Measurements from ENCODE around the gene MBP. TPM values are rescaled to one million over a fixed set of nuclear protein-coding genes. Genes with fewer than 3 reads are reported as not detected.
A peak's percentile ranks its signal among the peaks of the same experiment; 100 is the strongest.
"Not testable (repeated sequence)": the region's sequence is repeated elsewhere in the genome, so short reads cannot be mapped to it uniquely, and the experiment has no call there.

Gene MBP
- total RNA-seq, 4 donors from 2014 or later, result 23.2 to 34.7 (median 28.2) TPM

- peak overlapping the region; percentile 20 to 25 for H3K4me3 ChIP-seq
- peaks cover 0 to 27% (median 9%) of the 10 kb centered on the region in 3 donors for H3K4me1 ChIP-seq
- WGBS, 2 donors (ENCODE audit: low coverage in 1 of 2), result 4 to 21% methylated on average over 3 to 4 of the region's 12 CpGs
- TF ChIP-seq POLR2AphosphoS5 (IDR thresholded peaks at IDR 0.05) (no peak), CTCF (IDR thresholded peaks at IDR 0.05) (no peak), POLR2A (IDR thresholded peaks at IDR 0.05) (no peak), EP300 (IDR thresholded peaks at IDR 0.05) (no peak)
- no peaks in the 10 kb centered on the region for H3K9me3 ChIP-seq
- H3K27me3 ChIP-seq, result no peaks in the 10 kb centered on the region
- H3K27ac ChIP-seq, result peak overlapping the region; percentile 21 to 70 (median 69)
- ATAC-seq, result peak; percentile 72
- H3K36me3 ChIP-seq, result peaks cover 0 to 72% of the 10 kb centered on the region in 2 donors
These were observed 178.9 kb downstream of the MBP start for GRCh38 chr18:76953583-76954233.

DNA sequence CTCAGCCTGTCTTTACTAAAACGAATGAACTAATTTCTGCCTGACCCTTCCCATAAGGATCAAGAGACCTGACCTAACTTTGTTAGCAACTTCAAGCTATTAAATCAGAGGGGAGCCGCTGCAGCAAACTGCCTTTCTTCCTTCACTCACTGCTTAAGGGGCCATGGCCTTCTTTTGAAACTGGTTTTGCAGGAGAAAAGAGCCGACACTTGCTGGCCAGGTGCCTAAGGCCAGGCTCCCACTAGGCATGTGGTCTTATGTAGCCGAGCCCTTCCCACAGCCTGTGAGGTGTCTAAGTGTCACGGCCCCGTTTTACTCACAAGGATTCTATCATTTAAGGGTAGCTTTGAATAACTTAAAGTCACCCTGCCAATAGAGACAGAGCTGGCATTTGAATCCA, 179.4 kb downstream of the MBP start:
- peak; percentile 23 for ATAC-seq
- TF ChIP-seq EP300 (IDR thresholded peaks at IDR 0.05) (no peak), CTCF (IDR thresholded peaks at IDR 0.05) (no peak), POLR2A (IDR thresholded peaks at IDR 0.05) (no peak), POLR2AphosphoS5 (IDR thresholded peaks at IDR 0.05) (no peak)
- 26 to 30% methylated on average over 3 to 5 of the region's 6 CpGs for WGBS, 2 donors (ENCODE audit: low coverage in 1 of 2)
- Histone ChIP-seq H3K4me1 (peaks cover 0 to 21% (median 9%) of the 10 kb centered on the region in 3 donors), H3K27ac (peak overlapping the region in 3 of 4 donors; percentile 68 to 70 (median 70)), H3K9me3 (no peaks in the 10 kb centered on the region), H3K4me3 (peak overlapping the region; percentile 20 to 25), H3K36me3 (peaks cover 0 to 72% of the 10 kb centered on the region in 2 donors), H3K27me3 (no peaks in the 10 kb centered on the region)

GRCh38 chr18:76952747-76953146, 179.8 kb downstream of the MBP start:
- Histone ChIP-seq H3K36me3 (peaks cover 0 to 72% of the 10 kb centered on the region in 2 donors), H3K27ac (peak overlapping the region in 3 of 4 donors; percentile 68 to 70 (median 70)), H3K4me3 (no peak overlapping the region), H3K27me3 (no peaks in the 10 kb centered on the region), H3K9me3 (no peaks in the 10 kb centered on the region), H3K4me1 (peaks cover 0 to 19% (median 9%) of the 10 kb centered on the region in 3 donors)
- TF ChIP-seq EP300 (IDR thresholded peaks at IDR 0.05) (no peak), POLR2A (IDR thresholded peaks at IDR 0.05) (no peak), POLR2AphosphoS5 (IDR thresholded peaks at IDR 0.05) (no peak)
- 63 to 91% methylated on average over 4 of the region's 4 CpGs for WGBS, 2 donors (ENCODE audit: low coverage in 1 of 2)
- ATAC-seq, result no peak

DNA sequence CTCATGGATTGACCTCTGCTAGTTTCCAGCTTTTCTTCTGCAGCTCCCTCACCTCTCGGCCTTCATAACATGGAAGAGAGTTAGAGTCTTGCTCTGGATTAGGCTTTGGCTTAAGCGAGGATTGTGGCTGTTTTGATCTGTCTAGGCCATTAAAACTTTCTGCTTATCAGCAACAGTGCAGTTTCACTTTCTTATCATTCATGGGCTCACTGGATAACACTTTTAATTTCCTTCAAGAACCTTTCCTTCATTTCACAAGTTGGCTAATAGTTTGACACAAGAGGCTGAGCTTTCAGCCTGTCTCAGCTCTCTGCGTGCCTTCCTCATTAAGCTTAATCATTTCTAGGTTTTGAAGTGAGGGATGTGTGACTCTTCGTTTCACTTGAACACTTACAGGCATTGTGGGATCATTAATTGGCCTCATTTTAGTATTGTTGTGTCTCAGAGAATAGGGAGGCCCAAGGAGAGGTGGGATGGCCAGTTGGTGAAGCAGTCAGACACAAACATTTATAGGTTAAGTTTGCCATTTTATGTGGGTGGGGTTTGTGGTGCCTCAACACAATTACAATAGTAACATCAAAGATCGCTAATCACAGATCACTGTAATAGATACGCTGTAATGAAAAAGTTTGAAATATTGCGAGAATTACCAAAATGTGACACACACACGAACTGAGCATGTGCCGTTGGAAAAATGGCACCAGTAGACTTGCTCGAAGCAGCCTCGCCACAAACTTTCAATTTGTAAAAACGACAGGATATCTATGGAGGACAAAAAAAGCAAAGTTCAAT, 180.9 kb downstream of the MBP start:
- peaks cover 0 to 72% of the 10 kb centered on the region in 2 donors for H3K36me3 ChIP-seq
- H3K4me1 ChIP-seq, result peaks cover 0 to 19% (median 9%) of the 10 kb centered on the region in 3 donors
- no peak for TF ChIP-seq EP300 (IDR thresholded peaks at IDR 0.05)
- TF ChIP-seq CTCF (IDR thresholded peaks at IDR 0.05), result no peak
- 90 to 96% methylated on average over 7 to 12 of the region's 12 CpGs for WGBS, 2 donors (ENCODE audit: low coverage in 1 of 2)
- H3K27me3 ChIP-seq, result no peaks in the 10 kb centered on the region
- no peaks in the 10 kb centered on the region for H3K9me3 ChIP-seq
- H3K27ac ChIP-seq, result no peak overlapping the region
- H3K4me3 ChIP-seq, result no peak overlapping the region
- ATAC-seq, result no peak

- Histone ChIP-seq H3K4me1 (peaks cover 0 to 9% (median 7%) of the 10 kb centered on the region in 3 donors), H3K27ac (no peak overlapping the region), H3K27me3 (no peaks in the 10 kb centered on the region), H3K36me3 (peaks cover 0 to 77% of the 10 kb centered on the region in 2 donors), H3K4me3 (no peak overlapping the region), H3K9me3 (no peaks in the 10 kb centered on the region)
- 74 to 83% methylated on average over 2 to 4 of the region's 8 CpGs for WGBS, 2 donors (ENCODE audit: low coverage in 1 of 2)
- no peak for TF ChIP-seq CTCF (IDR thresholded peaks at IDR 0.05)
- no peak for TF ChIP-seq EP300 (IDR thresholded peaks at IDR 0.05)
- no peak for TF ChIP-seq POLR2AphosphoS5 (IDR thresholded peaks at IDR 0.05)
- TF ChIP-seq POLR2A (IDR thresholded peaks at IDR 0.05), result no peak
- ATAC-seq, result no peak
These were observed 184.2 kb downstream of the MBP start for GRCh38 chr18:76948345-76948744.

DNA sequence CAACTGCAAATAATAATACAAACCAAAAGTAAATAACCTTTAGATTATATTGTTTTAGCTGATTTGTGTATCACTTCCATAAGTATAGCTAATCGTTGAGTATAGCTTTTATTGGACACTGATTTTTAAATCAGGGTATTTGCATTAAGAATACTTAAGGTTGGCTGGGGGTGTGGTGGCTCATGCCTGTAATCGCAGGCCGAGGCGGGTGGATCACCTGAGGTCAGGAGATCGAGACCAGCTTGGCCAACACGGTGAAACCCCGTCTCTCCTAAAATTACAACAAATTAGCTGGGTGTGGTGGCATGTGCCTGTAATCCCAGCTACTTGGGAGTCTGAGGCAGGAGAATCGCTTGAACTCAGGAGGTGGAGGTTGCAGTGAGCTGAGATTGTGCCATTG, 188.2 kb downstream of the MBP start:
- not testable (repeated sequence) for H3K9me3 ChIP-seq, H3K27ac ChIP-seq, H3K4me3 ChIP-seq, H3K27me3 ChIP-seq, H3K4me1 ChIP-seq, ATAC-seq
- peaks cover 0 to 61% of the 10 kb centered on the region in 2 donors for H3K36me3 ChIP-seq
- 90 to 99% methylated on average over 7 to 8 of the region's 8 CpGs for WGBS, 2 donors (ENCODE audit: low coverage in 1 of 2)
